Measurements from ENCODE around the gene ZFPL1.
"Not testable (repeated sequence)": the region's sequence is repeated elsewhere in the genome, so short reads cannot be mapped to it uniquely, and the experiment has no call there.

ZFPL1 gene

DNA sequence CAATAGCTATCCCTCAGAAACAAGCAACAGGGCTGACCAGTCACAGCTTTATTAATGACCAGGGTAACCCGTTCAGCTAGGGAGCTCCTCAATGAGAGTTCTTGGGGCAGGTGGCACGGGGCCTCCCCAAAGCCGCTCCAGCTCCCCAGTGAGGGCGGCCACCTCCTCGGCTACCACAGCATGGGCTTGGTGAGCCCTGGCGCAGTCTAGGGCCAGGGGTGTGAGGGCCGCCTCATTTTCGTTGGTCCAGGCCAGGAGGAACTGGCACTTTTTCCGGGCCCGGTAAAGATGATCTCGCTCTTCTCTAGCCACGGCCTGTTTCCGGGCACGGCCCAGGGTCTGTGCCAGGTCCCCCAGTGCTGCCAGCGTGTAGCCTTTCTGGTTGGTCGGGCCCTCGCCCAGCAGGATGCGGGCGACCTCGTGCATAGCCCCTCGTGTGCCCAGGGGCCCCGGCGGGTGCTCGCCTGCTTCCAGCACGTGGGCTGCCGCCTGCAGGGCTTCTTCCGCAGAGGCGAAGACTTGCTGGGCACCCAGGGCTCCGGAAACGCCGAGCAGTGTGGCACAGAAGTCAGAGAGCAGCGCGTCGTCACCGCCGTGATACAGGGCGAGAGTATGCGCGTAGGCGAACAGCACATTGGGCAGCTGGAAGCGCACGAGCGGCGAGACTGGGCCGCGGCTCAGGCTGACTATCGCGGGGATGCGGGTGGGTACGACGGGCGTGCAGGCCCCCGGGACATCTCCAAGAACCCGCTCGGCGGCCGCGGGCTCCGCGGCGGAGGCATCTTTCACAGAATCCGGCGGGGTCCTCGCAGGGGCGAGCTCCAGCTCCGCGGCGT lies 32.6 kb downstream of the ZFPL1 start:
- no peak for DNase-seq

DNA sequence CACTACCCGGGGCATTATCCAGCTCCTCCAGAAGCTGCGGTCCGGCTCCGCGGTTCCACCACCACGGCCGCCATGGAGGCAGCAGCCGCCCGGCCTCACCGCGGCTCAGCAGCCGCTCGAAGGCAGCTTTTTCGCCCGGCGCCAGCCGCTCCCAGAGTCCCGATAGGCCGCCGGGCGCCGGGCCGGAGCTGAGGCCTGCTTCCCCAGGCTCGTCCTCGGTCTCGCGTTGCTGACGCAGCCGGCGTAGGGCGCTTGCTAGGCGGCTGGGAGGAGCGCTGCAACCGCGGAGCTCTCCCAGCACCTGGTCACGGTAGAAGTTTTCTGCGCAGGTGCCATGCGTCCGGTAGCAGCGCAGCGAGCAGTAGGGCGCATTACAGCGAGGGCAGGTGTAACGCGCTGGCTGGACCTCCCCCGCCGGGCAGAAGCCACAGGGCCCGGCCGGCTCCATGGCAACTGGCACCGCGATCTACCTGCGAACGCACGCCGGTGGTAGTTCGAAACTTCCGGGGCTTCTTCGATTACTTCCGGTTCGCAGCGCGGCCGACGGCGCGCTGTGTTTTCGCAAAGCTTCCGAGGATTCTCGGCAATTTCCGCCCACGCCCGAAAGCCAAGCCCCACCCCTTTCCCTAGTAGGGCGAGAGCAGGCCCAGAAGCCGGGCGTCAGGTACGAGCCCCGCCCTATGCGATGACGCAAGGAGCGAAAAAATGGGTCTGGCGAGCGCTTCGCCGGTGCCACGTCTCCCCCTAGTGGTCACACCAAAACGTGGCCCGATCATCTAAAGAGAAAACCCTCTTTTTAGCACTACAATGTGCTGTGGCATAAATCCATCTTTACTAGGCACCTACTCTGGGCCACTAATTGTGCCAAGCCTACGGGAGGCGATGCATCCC lies 33.4 kb downstream of the ZFPL1 start, which contains the start of gene ZNHIT2:
TSS of gene ZNHIT2 (minus strand) at position 496 of the 891 bp plus-strand sequence. CDS start at position 448, 48 bp downstream.
- peak; percentile 93 for DNase-seq

DNA sequence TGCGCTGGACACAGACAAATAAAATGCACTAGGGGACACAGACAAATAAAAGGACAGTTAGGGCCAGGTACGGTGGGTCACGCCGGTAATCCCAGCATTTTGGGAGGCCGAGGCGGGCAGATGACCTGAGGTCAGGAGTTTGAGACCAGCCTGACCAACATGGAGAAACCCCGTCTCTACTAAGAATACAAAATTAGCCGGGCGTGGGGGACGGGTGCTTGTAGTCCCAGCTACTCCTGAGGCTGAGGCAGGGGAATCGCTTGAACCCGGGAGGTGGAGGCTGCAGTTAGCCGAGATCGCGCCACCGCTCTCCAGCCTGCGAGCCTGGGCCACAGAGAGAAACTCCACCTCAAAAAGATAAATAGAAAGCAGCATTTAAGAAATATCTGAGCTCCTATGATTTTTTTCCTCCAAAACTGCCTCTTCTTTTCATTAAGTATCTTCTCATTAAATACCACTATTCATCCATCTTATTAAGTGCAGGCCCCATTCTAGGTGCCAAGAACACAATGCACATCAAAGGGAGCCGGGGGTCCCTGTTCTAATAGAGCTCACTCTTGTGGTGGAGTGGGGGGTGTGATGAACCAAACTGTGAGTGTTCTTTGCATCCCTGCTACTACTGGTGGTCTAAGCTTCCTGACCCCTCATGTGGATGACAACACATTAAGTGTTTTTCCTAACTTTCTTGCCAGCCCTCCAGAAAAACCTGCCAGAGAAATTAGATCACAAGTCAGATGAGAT lies 34.2 kb downstream of the ZFPL1 start:
- DNase-seq: no peak

DNA sequence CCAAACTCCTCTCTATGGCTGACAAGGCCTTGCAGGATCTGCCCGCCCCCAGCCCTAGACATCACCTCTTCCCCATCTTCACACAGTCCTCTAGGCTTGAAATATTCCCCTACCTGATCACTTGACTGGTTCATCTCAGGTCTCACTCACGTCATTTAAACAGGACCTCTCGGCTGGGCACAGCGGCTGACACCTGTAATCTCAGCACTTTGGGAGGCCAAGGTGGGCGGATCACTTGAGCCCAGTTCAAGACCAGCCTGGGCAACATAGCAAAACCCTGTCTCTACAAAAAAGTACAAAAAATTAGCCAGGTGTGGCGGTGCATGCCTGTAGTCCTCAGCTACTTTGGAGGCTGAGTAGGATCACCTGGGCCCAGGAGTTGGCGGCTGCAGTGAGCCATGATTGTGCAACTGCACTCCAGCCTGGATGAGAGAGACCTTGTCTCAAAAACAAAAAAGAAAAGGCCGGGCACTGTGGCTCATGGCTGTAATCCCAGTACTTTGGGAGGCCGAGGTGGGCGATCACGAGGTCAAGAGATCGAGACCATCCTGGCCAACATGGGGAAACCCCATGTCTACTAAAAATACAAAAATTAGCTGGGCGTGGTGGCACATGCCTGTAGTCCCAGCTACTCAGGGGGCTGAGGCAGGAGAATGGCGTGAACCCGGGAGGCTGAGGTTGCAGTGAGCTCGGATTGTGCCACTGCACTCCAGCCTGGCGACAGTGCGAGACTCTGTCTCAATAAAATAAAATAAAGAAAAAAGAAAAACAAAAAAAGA lies 35.1 kb downstream of the ZFPL1 start:
- not testable (repeated sequence) for DNase-seq

DNA sequence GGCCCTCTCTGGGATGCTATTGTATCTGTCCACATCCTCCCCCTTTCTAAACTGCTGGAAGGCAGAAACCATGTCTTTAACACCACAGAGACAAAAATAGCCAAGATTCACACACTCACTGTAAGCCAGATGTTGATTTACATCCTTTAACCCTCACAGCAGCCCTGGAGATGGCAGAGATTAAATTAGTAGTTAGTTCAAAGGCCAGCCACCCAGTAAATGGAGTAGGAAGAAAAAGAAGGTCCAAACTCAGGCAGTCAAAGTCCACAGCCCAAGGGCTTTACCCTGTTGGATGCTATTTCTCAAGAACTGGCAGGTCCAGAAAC lies 35.6 kb downstream of the ZFPL1 start:
- no peak for DNase-seq

DNA sequence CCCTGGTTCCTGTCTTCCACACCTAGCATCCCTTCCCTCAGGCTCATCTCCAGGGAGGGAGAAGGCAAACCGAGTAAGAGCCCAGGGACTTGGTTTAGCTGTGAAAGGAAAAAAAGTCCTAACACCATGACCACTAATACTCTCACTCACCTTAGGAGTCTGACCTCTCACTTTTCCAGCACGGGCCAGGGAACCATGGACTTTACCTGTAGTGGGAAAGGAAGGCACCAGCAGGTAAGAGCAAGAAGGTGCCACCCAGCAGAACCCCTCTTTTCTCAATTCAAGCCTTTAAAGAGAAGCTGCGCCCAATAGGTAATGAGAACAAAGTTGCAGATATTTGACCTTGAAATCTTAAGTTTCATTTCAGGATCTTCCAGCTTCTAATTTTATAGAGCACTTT lies 36.8 kb downstream of the ZFPL1 start:
- DNase-seq: no peak

DNA sequence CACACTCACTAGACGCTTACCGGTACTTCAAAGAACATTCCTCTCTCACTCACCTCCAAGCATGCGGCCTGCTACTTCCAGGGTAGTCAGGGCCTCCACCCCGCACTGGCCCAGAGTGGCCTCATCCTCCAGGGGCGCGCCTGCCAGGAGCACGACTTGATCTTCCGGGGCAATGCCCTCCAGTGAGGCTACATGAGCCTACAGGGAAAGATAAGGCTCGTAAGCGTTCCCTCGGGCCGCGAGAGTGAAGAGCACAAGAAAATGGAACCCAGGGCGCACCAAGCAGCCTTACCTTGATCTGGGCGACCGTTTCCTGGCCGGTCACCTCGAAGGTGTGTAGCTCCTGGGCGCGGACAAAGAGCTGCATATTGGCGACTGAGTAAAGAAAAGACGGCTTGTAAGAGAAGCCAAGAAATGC lies 37.4 kb downstream of the ZFPL1 start:
- DNase-seq: no peak

DNA sequence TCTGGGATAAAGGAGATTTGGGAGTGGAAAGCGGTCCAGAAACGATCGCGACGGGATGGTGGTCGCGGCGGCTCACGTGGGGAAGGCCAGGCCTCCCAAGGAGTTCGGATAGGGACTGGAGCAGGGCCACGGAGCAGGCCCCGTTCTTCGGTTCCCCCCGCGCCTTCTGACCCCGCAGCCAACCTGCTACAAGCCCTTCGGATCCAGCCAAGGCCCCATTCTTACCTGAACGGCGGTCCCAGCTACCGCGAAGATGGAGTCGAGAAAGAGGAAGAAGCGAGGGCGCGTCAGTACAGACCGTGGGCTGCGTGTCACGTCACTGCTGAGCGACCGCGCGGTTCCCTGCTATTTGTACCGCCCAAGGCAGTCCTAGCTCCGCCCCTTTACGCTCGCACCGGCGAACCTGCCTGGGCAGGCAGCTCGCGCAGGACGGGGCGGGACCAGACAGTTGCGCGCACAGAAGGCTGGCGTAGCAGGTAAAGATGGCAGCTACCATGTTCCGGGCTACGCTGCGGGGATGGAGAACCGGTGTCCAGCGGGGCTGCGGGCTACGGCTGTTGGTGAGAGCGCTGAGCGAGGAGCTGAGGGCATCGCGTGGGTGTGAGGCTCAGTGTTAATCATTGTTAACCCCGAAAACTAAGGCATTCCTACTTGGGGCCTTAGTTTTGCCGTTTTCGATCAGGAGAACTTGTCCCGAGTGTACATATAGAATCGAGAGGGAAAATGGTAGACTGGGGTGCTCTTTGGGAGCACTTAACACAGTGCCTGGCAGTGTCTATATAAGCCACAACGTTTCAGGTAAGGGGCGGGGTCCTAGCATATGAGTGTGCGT lies 38.1 kb downstream of the ZFPL1 start, which contains the start of the genes FAU and MRPL49:
TSS of gene FAU (minus strand) at position 270 of the 832 bp plus-strand sequence. CDS start 321 bp downstream, outside the sequence.
TSS of gene MRPL49 (plus strand) at position 457 of the 832 bp plus-strand sequence. CDS start at position 483, 26 bp downstream.
- DNase-seq: peak; percentile 86

DNA sequence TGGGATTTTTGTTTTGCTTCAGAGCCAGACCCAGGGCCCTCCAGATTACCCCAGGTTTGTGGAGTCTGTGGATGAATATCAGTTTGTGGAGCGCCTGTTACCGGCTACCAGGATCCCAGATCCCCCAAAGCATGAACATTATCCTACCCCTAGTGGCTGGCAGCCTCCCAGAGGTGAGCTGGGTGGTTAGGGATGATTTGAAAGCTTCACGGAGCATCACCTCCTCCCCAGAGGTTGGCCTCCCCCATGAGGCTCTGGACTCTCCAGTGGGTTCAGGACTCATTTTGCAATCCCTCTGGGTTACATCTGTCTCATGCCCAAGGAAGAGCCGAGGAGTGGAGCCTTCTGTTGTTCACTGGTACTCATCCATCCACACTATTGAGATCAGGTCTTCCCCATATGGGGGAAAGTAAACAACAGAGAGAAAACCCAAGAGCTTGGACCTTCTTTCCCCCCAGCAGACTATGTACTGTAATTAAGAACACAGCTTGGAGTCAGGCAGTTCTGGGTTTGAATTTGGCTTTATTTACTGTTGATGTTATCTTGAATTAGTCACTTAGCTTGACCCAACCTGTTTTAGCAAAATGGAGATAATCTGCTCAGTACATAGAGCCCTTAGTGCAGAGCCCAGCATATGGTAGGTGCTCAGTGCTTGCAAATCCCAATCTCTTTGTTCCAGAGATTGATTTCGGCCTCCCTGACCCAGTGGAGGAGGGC lies 40.6 kb downstream of the ZFPL1 start:
- no peak for DNase-seq

DNA sequence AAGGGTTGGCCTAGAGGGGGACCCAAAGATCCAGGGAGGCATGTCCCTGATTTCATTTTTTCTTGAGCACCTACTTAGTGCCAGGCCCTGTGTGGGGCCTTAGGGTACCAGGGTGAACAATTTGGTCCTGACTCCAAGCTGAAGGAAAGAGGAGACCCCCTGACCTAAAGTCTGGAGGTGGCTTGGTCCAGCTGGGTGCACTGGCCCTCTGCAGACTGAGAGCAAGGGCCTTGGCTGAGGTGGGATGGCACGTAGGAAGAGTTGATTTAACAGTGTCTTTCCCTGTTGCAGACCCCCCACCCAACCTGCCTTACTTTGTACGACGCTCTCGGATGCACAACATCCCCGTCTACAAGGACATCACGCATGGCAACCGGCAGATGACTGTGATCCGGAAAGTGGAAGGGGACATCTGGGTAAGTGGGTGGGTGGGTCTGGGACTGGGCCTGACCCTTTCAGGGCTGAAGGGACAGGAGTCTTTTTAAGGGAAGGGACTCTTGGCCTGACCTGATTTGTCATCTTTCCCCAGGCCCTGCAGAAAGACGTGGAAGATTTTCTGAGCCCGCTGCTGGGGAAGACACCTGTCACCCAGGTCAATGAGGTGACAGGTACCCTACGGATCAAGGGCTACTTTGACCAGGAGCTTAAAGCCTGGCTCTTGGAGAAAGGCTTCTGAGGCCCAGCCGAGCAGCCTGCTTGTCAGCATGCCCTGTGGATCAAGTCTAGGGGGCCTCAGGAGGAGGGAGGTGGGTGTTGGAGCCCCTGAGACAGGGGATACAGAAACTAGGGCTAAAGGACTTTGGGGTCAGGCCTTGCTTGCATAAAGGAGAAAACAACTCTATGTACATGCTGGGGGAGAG lies 41.4 kb downstream of the ZFPL1 start:
- DNase-seq: no peak

DNA sequence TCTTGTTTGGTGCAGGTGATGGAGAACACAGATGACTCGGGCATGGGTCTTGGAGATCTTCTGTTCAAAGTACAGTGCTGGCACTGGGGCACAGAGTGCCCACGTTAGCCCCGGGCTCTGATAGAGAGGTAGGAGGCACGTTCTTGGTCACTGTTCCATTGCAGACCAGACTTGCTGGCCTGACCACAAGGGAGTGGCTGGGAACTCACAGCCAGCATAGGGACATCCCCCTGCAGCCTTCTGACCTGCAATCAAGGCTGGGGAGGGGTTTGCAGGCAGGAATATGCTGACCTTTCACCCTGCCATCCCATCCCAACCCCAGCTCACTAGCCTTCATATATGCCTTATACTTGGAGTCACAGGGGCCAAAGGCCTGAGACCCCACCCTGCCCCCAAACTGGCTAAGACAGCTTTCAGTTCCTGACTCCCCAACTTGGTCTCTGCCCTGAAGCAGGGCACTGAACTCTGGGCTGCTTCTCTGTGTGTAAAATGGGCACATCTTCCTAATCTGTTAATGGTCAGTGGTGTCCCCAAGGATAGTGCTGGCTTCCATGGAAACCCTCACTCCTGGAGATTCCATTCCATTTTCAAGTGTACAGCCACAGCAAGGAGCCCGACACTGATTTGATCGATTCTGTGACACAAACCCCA lies 42.7 kb downstream of the ZFPL1 start:
- no peak for DNase-seq

DNA sequence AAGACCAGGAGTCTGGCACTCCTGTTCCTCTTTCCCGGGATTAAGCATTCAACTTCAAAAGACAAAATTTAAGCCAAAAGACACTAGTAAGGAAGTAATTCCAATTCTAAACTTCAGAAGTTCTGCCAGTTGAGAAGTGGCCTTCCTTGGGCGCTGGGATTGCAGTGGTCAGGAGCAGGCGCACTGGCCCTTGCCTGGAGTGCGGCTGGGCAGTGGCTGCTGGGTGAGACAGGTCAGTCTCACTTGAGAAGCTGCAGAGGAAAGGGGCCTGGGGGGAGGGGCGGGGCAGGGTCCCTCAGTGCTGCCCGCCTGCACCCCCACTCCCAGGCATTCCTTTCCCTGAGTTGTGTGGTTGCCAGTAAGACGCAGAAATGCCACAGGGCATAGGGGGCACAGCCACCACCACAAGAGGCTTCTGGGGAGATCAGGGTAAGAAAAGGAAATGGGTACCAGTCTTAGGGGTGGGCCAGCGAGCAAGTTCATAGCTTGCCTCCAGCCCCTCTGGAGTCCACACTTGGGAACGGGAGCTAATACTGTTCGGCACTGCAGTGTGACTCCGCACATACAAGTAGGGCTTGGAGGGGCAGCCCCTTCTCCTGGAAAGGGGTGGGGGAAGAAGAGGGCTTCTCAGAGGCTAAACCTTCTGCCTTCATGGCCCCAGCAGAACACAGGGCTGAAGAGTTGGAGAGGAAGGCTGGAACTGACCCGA lies 43.6 kb downstream of the ZFPL1 start:
- DNase-seq: no peak

DNA sequence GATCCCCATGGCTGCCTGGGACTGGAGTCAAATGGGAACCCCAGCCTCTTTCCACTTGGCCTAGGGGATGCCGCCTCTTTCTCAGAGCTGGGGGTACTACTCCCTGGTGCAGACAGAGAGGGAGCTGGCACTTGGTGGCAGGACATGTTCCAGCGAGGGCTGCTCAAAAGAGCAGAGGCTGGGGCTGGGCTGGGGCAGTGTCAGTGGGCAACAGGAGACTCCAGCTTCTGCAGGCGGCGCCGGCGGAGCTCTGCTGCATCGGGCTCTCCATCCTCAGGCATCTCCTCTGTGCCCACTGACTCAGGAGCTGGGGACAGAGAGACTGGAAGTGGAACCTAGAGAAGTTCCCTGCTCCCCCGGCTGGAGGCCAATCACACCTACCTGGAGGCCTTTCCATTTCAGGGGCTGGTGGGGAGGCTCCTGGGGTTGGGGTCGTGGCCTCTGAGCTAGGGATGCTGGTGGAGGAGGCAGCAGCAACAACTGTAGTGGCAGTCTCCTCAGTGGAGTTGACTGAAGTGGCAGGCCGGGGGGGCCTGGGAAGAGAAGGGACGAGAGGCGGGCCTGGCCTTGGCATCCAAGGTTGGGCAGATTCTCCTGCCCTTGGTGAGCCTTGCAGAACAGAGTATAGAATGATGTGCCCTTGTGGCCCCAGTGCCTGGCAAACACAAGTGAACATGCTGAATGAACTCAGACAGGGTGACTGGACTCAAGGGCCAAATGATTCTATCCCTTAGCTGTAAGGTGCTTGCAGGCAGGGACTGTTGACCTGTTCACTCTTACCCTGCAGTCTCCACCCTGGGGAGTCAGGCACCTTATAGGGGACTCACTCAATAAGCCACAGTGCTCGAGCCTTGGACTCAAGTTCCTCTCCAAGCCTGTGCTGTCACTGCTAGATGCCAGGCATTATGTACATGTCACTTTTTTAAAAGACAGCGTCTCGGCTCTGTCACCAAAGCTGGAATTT lies 44.4 kb downstream of the ZFPL1 start:
- DNase-seq: no peak

DNA sequence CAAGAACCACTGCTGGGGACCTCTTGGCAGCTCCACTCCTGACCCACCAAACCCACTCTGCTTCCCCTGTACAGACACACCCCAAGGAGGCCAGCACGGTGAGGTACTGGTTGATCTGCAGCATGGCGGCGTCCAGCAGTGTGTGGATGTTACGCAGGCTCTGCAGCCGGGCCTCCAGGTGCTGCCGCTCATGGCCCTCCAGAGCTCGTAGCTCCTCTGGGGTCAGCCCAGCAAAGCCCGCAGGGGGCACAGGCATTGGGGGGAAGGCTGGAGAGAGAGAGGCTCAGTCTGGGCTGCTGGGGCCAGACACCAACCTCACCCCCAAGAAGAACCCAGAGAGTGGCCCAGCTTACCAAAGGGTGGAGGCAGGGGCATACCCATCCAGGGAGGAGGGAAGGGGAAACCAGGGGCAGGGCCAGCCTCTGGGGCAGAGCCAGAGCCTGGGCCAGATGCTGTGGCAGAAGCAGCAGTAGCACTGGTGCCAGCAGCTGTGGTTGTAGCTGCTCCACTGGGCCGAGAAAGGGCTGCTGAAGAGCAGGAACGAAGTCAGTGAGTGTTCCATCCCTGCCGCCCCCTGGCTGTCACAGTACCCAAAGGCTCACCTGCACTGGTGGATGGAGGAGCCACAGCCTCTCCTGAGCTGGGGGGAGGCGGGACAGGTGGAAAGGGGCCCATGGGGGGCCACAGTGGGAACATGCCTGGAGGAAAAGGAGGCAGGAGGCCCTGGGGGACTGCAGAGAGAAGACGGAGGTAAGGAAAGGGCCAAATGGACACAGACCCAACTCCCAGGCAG lies 45.8 kb downstream of the ZFPL1 start:
- no peak for DNase-seq

DNA sequence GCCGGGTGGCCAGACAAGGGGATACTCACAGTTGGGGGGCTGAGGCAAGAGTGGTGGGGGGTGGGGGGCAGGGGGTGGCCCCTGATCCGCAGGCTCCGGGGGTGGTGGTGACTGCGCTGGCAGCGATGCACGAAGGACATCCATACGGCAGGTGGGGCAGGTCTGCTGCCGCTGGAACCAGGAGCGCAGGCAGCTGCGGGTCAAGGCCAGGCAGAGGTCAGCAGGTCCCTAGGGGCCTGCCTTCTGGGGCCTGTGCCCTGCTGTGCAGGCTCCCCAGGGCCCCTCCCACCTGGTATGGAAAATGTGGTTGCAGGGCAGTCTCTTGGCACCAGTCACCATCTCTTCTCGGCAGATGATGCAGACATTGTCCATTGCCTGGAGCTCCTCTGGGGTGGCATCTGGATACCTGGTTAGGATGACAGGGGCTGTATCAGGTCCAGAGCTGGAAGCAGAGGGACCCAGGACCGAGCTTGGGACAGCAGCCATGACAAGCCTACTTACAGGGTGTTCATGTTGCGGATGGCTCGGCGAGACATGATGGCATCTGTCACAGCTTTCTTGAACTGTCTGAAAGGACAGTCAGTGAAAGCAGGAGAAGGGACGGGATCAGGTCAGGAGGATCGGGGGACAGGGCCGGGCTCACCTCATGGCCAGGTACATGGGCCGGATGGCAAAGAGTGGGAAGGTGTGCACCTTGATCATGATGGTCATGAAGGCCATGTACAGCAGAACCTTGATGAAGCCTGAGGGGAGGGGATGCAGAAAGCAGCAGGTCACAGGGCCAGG lies 46.8 kb downstream of the ZFPL1 start:
- DNase-seq: no peak

All from SHP77 treated with DMSO at 0.1 percent for 48 hours (cell line).